IPS-18a (cell line): ENCODE data around the gene DCAF11.

Source experiments
- H3K27ac ChIP-seq: one replicate; pipeline ENCODE4 v1.5.1; 2013; ENCODE audit warnings: low read length
- H3K27me3 ChIP-seq: one replicate; pipeline ENCODE4 v1.6.1; 2013; ENCODE audit warnings: mild to moderate bottlenecking, low read length; ENCODE audit not compliant: control insufficient read depth, insufficient read depth
- H3K36me3 ChIP-seq: one replicate; pipeline ENCODE4 v1.6.1; 2013; ENCODE audit warnings: low read depth, low read length; ENCODE audit not compliant: control insufficient read depth
- H3K4me1 ChIP-seq: one replicate; pipeline ENCODE4 v1.6.1; 2013; ENCODE audit warnings: low read depth, low read length; ENCODE audit not compliant: control insufficient read depth
- H3K4me3 ChIP-seq: one replicate; pipeline ENCODE4 v1.5.1; 2013; ENCODE audit warnings: low read length
- H3K9ac ChIP-seq: one replicate; pipeline ENCODE4 v1.6.1; 2013; ENCODE audit warnings: mild to moderate bottlenecking, low read length, moderate library complexity
- H3K9me3 ChIP-seq: one replicate; pipeline ENCODE4 v1.6.1; 2013; ENCODE audit warnings: low read depth, low read length; ENCODE audit not compliant: control insufficient read depth

Gene DCAF11

DNA sequence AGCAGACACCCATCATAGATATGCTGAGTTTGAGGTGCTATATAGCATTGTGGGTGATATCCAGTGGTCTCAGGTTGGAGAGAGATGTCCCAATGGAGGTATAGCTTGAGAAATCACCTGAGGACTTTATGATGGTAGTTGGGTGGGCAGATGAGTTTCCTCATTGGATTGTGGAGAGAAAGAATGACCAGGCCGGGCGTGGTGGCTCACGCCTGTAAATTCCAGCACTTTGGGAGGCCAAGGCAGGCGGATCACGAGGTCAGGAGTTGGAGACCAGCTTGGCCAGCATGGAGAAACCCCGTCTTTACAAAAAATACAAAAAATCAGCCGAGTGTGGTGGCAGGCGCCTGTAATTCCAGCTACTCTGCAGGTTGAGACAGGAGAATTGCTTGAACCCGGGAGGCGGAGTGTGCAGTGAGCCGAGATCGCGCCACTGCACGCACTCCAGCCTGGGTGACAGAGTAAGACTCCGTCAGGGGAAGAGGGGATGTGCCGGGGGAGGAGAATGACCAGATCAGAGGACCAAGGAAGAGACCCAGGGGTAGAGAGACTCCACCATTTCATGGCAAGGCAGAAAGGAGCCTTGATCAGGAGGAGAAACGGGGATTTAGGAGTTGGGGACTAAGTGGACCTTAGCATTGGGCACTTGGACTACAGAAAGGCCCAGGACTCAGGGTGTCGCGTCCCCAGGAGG, 21.2 kb upstream of the DCAF11 start:
- peak overlapping the region; percentile 8 for H3K27ac ChIP-seq
- H3K36me3 ChIP-seq: peaks cover 6% of the 10 kb centered on the region
- no peaks in the 10 kb centered on the region for H3K27me3 ChIP-seq
- peak overlapping the region; percentile 16 for H3K4me3 ChIP-seq
- no peaks in the 10 kb centered on the region for H3K9me3 ChIP-seq
- peak overlapping the region; percentile 47 for H3K9ac ChIP-seq
- H3K4me1 ChIP-seq: peaks cover 11% of the 10 kb centered on the region

DNA sequence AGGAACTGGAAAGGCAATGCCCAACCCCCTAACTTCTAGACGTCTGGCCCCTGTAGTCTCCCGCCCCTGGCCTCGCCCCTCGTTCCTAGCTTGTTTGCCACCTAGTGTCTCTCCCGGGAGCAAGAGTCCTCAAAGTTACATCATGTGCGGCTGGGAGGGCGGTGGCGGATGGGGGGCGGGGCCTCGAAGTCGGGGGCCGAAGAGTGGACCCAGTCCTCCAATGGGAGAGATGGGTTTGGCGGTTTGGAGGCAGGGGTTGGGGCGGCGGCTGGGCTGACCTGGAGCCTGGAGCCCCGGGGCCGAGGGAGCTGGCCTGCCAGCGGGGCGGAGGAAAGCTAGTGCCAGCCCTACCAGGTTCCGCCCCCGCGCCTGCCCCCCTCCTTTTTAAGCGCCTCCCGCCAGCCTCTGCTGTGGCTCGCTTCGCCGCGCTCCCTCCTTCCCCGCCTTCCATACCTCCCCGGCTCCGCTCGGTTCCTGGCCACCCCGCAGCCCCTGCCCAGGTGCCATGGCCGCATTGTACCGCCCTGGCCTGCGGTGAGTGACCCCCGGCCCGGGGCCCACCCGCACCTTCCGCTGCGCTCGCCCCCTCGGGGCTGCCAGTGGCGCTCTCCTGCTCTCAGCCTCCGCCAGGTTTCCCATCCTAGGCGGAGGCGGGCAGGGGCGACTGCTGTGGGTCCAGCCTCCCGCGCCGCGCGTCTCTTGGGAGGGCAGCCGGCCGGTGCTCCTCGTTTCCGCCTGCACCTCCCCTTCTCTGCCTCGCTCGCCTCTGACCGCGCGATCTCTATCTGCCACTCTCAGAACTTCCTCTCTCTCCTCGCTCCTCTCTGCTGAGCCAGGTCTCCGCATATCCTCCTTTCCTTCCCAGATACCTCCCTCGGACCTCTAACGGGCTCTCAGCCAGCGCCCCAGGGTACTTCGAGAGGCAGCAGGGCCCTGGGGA, 20.4 kb upstream of the DCAF11 start, which contains the start of gene PCK2:
Gene PCK2, plus strand, starts transcription at position 411 of the 940 bp plus-strand sequence. Its CDS starts 95 bp downstream, at position 506.
- Histone ChIP-seq H3K4me3 (peak within 1 kb of the TSS; percentile 88), H3K9me3 (no peaks in the 10 kb centered on the region), H3K27me3 (no peaks in the 10 kb centered on the region), H3K4me1 (peaks cover 11% of the 10 kb centered on the region), H3K27ac (peak within 1 kb of the TSS; percentile 31), H3K9ac (peak within 1 kb of the TSS; percentile 95), H3K36me3 (peaks cover 13% of the 10 kb centered on the region)

DNA sequence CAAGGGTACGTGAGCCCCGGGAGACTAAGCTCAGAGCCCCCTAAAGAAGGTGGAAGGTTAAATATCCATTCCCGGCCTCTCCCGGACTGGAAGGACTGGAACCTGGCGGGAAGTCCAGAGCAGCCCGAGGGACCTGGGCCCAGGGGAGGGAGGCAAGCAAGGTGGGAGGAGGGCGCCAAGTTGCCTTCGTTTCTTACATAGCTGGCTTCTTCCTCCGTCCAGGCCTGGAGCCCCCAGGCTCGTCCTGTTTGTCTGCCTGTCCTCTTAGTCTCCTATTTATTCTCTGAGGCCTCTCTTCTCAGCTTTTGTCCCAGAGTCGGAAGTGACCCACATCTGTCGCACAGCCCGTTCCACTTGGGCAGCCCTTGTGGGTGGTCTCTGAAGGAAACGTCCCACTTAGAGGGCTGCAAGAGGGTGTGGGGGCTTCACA, 19.7 kb upstream of the DCAF11 start:
- H3K4me1 ChIP-seq: peaks cover 11% of the 10 kb centered on the region
- peak overlapping the region; percentile 31 for H3K27ac ChIP-seq
- H3K9ac ChIP-seq: peak overlapping the region; percentile 95
- no peaks in the 10 kb centered on the region for H3K27me3 ChIP-seq
- H3K9me3 ChIP-seq: no peaks in the 10 kb centered on the region
- peaks cover 19% of the 10 kb centered on the region for H3K36me3 ChIP-seq
- peak overlapping the region; percentile 88 for H3K4me3 ChIP-seq

DNA sequence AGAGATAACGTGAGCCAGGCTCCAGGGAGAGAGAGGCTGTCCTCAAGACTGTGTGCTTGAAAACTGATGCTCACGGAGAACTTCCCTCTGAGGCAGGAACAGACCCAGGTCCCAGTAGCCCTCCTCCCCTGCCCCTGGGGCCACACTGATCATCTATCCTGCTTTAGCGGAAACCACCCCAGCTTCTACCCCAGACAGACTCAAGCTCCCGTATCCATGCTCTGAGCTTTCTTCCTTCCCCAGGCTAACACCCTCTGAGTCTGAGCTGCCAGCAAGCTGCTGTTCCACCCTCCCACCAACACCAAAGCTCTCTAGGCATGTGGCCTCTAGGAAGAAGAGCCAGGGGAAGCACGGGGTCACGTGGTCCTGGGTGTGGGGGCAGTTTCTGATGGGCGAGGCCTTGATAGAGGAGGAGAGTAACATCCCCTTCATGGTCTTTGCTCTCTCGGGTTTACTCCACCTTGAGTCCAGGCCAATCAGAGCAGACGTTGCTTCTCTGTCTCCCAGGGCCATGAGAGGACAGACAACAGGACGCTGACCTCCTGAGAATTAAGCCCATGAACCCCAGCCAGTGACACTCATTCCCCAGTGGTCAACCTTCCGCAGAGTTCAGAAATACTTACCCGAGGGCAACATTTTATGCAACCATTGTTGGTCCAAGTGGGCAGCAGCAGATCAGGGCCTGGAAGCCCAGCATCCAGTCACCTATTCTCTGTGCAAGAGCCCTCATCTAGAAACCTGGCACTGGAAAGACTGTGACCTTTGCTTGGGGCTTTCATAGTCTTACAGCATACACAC, 19.1 kb upstream of the DCAF11 start:
- Histone ChIP-seq H3K36me3 (peaks cover 26% of the 10 kb centered on the region), H3K27me3 (no peaks in the 10 kb centered on the region), H3K27ac (peak overlapping the region; percentile 31), H3K4me1 (peaks cover 11% of the 10 kb centered on the region), H3K9me3 (no peaks in the 10 kb centered on the region), H3K4me3 (peak overlapping the region; percentile 88), H3K9ac (peak overlapping the region; percentile 95)

DNA sequence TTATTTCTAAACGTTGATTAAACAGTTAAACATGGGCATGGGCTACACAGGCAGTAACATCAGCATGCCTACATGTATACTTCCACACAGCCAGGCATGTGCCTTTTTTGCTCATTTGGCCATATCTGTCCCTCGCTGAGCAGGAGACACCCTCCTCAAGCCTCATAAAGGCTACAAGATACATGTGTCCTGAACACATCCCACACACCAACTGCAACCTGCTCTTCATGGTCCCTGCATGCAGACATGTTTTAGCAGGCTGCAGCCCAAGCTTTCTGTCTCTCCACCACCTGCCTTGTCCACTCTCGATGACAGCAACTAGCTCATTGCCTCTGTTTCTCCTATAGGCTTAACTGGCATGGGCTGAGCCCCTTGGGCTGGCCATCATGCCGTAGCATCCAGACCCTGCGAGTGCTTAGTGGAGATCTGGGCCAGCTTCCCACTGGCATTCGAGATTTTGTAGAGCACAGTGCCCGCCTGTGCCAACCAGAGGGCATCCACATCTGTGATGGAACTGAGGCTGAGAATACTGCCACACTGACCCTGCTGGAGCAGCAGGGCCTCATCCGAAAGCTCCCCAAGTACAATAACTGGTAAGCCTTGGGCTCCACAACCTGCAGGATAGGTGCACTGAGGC, 17.9 kb upstream of the DCAF11 start:
- H3K4me1 ChIP-seq: peaks cover 11% of the 10 kb centered on the region
- no peaks in the 10 kb centered on the region for H3K9me3 ChIP-seq
- H3K9ac ChIP-seq: no peak overlapping the region
- H3K4me3 ChIP-seq: no peak overlapping the region
- H3K36me3 ChIP-seq: peaks cover 35% of the 10 kb centered on the region
- H3K27ac ChIP-seq: no peak overlapping the region
- no peaks in the 10 kb centered on the region for H3K27me3 ChIP-seq

DNA sequence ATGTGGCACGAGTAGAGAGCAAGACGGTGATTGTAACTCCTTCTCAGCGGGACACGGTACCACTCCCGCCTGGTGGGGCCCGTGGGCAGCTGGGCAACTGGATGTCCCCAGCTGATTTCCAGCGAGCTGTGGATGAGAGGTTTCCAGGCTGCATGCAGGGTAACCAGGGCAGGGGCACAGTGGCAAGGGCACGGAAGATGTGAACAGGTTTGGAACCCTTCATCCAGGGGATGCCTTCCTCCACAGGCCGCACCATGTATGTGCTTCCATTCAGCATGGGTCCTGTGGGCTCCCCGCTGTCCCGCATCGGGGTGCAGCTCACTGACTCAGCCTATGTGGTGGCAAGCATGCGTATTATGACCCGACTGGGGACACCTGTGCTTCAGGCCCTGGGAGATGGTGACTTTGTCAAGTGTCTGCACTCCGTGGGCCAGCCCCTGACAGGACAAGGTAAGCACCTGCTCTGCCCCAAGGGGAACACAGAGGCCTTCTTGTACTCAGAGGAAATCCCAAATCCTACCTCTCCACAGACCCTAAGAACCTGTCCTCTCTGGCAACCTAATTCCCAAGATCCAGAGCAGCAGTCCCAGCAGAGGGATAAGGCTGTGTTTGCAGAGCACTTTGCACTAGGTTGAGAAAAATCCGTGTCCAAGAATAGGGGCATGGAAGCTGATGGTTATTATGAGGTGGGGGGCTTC, 16.2 kb upstream of the DCAF11 start:
- no peaks in the 10 kb centered on the region for H3K27me3 ChIP-seq
- no peak overlapping the region for H3K27ac ChIP-seq
- no peak overlapping the region for H3K4me3 ChIP-seq
- H3K9me3 ChIP-seq: no peaks in the 10 kb centered on the region
- H3K9ac ChIP-seq: no peak overlapping the region
- H3K36me3 ChIP-seq: peaks cover 44% of the 10 kb centered on the region
- H3K4me1 ChIP-seq: peaks cover 7% of the 10 kb centered on the region

DNA sequence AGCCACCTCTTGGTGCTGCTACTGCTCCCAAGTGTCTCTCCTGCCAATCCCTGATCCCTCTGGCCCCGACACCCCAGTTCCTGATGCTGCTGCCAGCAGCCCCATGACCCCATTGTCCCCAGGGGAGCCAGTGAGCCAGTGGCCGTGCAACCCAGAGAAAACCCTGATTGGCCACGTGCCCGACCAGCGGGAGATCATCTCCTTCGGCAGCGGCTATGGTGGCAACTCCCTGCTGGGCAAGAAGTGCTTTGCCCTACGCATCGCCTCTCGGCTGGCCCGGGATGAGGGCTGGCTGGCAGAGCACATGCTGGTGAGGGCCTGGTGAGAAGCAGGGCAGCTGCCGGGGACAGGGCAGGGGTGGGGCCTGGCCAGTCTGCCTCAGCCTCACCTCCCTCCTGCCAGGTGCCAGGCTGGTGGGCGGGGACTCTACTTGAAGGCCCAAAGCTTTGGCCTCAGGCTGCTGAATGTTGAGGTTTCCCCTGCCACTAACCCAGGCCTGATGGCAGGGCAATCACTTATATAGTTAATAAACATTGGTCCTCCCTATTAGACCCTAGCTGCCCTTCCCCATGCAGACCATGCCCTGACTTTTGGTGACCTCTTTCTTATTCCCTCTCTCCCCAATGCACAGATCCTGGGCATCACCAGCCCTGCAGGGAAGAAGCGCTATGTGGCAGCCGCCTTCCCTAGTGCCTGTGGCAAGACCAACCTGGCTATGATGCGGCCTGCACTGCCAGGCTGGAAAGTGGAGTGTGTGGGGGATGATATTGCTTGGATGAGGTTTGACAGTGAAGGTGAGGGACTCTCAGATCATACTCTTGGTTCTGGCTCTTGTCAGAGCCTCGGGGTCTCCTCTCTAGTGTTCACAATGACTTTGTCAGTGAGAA, 15.4 kb upstream of the DCAF11 start:
- H3K36me3 ChIP-seq: peaks cover 51% of the 10 kb centered on the region
- H3K27ac ChIP-seq: no peak overlapping the region
- H3K4me3 ChIP-seq: no peak overlapping the region
- H3K9ac ChIP-seq: no peak overlapping the region
- no peaks in the 10 kb centered on the region for H3K27me3 ChIP-seq
- H3K9me3 ChIP-seq: peaks cover 3% of the 10 kb centered on the region
- peaks cover 4% of the 10 kb centered on the region for H3K4me1 ChIP-seq

DNA sequence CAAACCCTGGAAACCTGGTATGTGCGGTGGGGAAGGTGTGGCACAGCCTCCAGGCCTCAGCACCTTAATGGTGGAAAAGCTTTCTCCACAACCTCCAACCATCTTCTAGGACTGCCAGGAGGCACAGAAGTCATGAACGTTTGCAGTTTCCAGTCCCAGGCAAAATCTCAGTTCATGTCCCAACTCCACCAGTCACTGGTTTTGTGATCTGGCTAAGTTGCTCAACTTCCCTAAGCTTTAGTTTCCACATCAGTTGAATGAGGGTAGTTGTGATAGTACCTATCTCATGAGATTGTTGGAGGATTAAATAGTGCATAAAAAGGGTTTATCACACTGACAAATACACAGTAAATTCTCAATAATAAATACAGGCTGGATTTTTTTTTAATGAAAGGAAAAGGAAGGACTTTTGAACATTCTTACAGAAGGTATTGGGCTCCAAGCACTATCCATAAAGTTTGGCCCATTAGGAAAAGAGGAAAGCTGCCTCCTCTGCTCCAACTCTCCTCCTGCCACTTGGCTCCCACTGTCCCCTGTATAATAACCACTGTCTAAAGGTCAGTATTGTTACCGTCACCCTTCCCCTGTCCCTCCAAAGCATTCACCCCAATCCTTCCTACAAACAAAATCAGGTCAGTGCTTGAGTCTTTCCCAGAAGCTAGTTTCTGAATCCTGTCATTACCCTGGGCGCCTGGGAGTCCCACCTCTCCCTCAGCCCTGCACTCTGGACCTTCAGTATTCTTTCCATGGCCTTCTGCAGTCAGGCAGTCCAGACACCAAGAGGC, 14.2 kb upstream of the DCAF11 start:
- Histone ChIP-seq H3K9me3 (peaks cover 3% of the 10 kb centered on the region), H3K36me3 (peaks cover 51% of the 10 kb centered on the region), H3K27me3 (no peaks in the 10 kb centered on the region), H3K9ac (no peak overlapping the region), H3K4me3 (no peak overlapping the region), H3K27ac (no peak overlapping the region), H3K4me1 (peaks cover 4% of the 10 kb centered on the region)

DNA sequence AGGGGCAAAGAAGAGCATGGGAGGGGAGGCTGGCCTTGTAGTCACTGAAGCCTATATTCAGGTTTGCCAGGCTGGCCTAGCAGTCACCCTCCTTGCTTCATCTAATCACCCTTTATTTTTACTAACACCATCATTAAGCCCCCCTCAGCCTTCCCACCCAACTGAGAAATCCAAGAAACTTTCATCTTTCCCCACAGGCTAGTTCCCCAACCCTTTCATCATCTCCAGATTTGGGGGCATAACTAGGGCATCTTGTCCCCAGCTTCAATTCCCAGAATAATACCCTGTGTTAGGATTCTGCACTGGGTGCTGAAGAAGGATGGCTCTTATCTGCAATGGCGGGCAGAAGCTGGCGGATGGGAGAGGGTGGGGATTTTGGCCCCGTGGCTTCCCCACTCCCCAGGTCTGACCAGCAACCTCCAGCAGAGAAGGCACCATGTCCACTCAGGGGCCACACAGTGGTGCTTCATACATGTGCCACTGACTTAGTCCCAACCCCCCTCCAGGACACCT, 13.5 kb upstream of the DCAF11 start:
- Histone ChIP-seq H3K27me3 (no peaks in the 10 kb centered on the region), H3K27ac (no peak overlapping the region), H3K4me1 (no peaks in the 10 kb centered on the region), H3K9ac (no peak overlapping the region), H3K36me3 (peaks cover 51% of the 10 kb centered on the region), H3K4me3 (no peak overlapping the region), H3K9me3 (peaks cover 3% of the 10 kb centered on the region)
